GM23338 (cell line): ENCODE results near the gene REG1A. TPM values are rescaled to one million over a fixed set of nuclear protein-coding genes. Genes with fewer than 3 reads are reported as not detected.

ENCODE experiments used
- ATAC-seq: fragments of 200-7000 bp; cut with Tn5 transposase; 3 replicates; pipeline ENCODE4 v1.9.1; 2020
- DNase-seq: peaks from one replicate; pipeline ENCODE4 v3.0.0-alpha.2; 2015; ENCODE audit warnings: low spot score
- H2AFZ ChIP-seq: fragments of 200-600 bp; sonication (generic); 2 replicates; pipeline ENCODE4 v1.8.0; 2016; ENCODE audit warnings: antibody characterized with exemption, mild to moderate bottlenecking, moderate library complexity
- H3F3A ChIP-seq: fragments of 200-600 bp; sonication (generic); replicated peaks from 2 replicates; pipeline ENCODE4 v1.8.0; 2017; ENCODE audit warnings: antibody characterized with exemption, mixed run types, low read depth
- H3K27ac ChIP-seq: fragments of 200-600 bp; sonication (generic); 2 replicates; pipeline ENCODE4 v1.6.1; 2016; ENCODE audit warnings: low read depth
- H3K27me3 ChIP-seq: fragments of 200-600 bp; sonication (generic); 2 replicates; pipeline ENCODE4 v1.8.0; 2016; ENCODE audit warnings: mild to moderate bottlenecking, mixed run types, moderate library complexity; ENCODE audit not compliant: insufficient read depth
- H3K36me3 ChIP-seq: fragments of 200-600 bp; sonication (generic); 2 replicates; pipeline ENCODE4 v1.8.0; 2016; ENCODE audit warnings: mild to moderate bottlenecking; ENCODE audit not compliant: insufficient read depth
- H3K4me1 ChIP-seq: fragments of 200-600 bp; sonication (generic); 2 replicates; pipeline ENCODE4 v1.8.0; 2016; ENCODE audit warnings: mild to moderate bottlenecking, moderate library complexity; ENCODE audit not compliant: insufficient read depth
- H3K4me2 ChIP-seq: fragments of 200-600 bp; sonication (generic); 2 replicates; pipeline ENCODE4 v1.7.1; 2017; ENCODE audit warnings: mixed run types
- H3K4me3 ChIP-seq: fragments of 200-600 bp; sonication (generic); 2 replicates; pipeline ENCODE4 v1.6.1; 2016; ENCODE audit warnings: mixed run types
- H3K79me2 ChIP-seq: fragments of 200-600 bp; sonication (generic); replicated peaks from 2 replicates; pipeline ENCODE4 v1.8.0; 2017; ENCODE audit warnings: mild to moderate bottlenecking; ENCODE audit not compliant: insufficient read depth
- H3K9me2 ChIP-seq: fragments of 200-600 bp; sonication (generic); 2 replicates; pipeline ENCODE4 v1.8.0; 2017; ENCODE audit not compliant: insufficient read depth
- H4K20me1 ChIP-seq: fragments of 200-600 bp; sonication (generic); replicated peaks from 2 replicates; pipeline ENCODE4 v1.8.0; 2017; ENCODE audit warnings: mild to moderate bottlenecking; ENCODE audit not compliant: insufficient read depth
- H3K27ac Mint-ChIP-seq: 2 replicates; pipeline ENCODE4 v1.8.0; 2020; ENCODE audit warnings: inconsistent platforms, mild to moderate bottlenecking, moderate library complexity, mixed read lengths
- H3K27me3 Mint-ChIP-seq: 3 replicates; pipeline ENCODE4 v1.8.0; 2022; ENCODE audit warnings: low read depth, mild to moderate bottlenecking, moderate library complexity, mixed read lengths, inconsistent platforms; ENCODE audit not compliant: insufficient read depth, poor library complexity
- H3K36me3 Mint-ChIP-seq: 3 replicates; pipeline ENCODE4 v1.8.0; 2021; ENCODE audit warnings: low read depth, mild to moderate bottlenecking, inconsistent platforms, moderate library complexity, mixed read lengths
- H3K4me1 Mint-ChIP-seq: 3 replicates; pipeline ENCODE4 v1.8.0; 2020; ENCODE audit warnings: mild to moderate bottlenecking, inconsistent platforms, mixed read lengths
- H3K4me3 Mint-ChIP-seq: 3 replicates; pipeline ENCODE4 v1.8.0; 2021; ENCODE audit warnings: moderate library complexity, mild to moderate bottlenecking, inconsistent platforms, mixed read lengths
- H3K9me3 Mint-ChIP-seq: 3 replicates; pipeline ENCODE4 v1.8.0; 2020; ENCODE audit warnings: moderate library complexity, mild to moderate bottlenecking, inconsistent platforms, mixed read lengths
- CTCF ChIP-seq, 2 experiments: fragments of 200-600 bp in 1 of 2; sonication (generic) in 1 of 2; conservative IDR thresholded peaks; 2 replicates each; pipeline versions ENCODE4 v1.5.1 to v1.6.1; 2016 to 2017; ENCODE audit warnings: antibody characterized with exemption in 2 of 2, low read depth in 2 of 2, mild to moderate bottlenecking in 2 of 2, moderate library complexity in 1 of 2
- ETS1 ChIP-seq: IDR thresholded peaks from 2 replicates; pipeline ENCODE4 v1.6.1; 2016; ENCODE audit warnings: antibody characterized with exemption
- JUNB ChIP-seq: IDR thresholded peaks from one replicate; pipeline ENCODE4 v1.6.1; 2016; ENCODE audit warnings: antibody characterized with exemption; ENCODE audit not compliant: unreplicated experiment
- NANOG ChIP-seq: IDR thresholded peaks from 2 replicates; pipeline ENCODE4 v1.6.1; 2016; ENCODE audit warnings: antibody characterized with exemption, borderline replicate concordance
- POLR2AphosphoS5 ChIP-seq: IDR thresholded peaks from 2 replicates; pipeline ENCODE4 v1.6.1; 2016; ENCODE audit warnings: antibody characterized with exemption, low read depth
- ZNF114 ChIP-seq: fragments of 250-450 bp; sonication (Bioruptor Pico); IDR thresholded peaks from 2 replicates; pipeline ENCODE4 v1.5.0; 2020; ENCODE audit warnings: mild to moderate bottlenecking, moderate library complexity
- ZNF462 ChIP-seq: fragments of 250-450 bp; sonication (Bioruptor Pico); IDR thresholded peaks from 2 replicates; pipeline ENCODE4 v1.5.0; 2020; ENCODE audit warnings: mild to moderate bottlenecking, moderate library complexity
- polyA plus RNA-seq: library from polyadenylated mRNA; unstranded; fragments of >200 nt; fragmentation: Nextera tagmentation; extraction: Ambion mirVana; gene quantifications from 2 replicates; pipeline ENCODE4 v1.2.1, GENCODE V29; 2016
- total RNA-seq: library from RNA; depleted of rRNA; stranded (reverse); fragments of >200 nt; shearing (Covaris generic); gene quantifications from 2 replicates; pipeline ENCODE4 v1.2.3, GENCODE V29; 2014

Gene REG1A
- total and polyA plus RNA-seq, 2 experiments from 2014 or later, result not detected

- no peak for TF ChIP-seq ZNF462
Observed at GRCh38 chr2:79159653-79160052, 39.4 kb downstream of the REG1A start, which contains the start of gene REG3A (continued).

- ATAC-seq (no peak), DNase-seq (no peak)
- Histone ChIP-seq H3K4me1 (no peaks in the 10 kb centered on the region), H3K36me3 (no peaks in the 10 kb centered on the region), H3K79me2 (no peaks in the 10 kb centered on the region), H3K9me2 (peaks cover 12% of the 10 kb centered on the region), H2AFZ (no peak overlapping the region), H3K27ac (no peak overlapping the region), H3K27me3 (no peaks in the 10 kb centered on the region), H3K4me3 (no peak overlapping the region), H4K20me1 (no peaks in the 10 kb centered on the region), H3K4me2 (no peak overlapping the region), H3F3A (no peaks in the 10 kb centered on the region)
- Mint-ChIP-seq H3K9me3 (no peaks in the 10 kb centered on the region; the same call in 2 of the 3 replicates), H3K27ac (no peak overlapping the region), H3K36me3 (no peaks in the 10 kb centered on the region), H3K27me3 (peaks cover 2% of the 10 kb centered on the region), H3K4me1 (no peaks in the 10 kb centered on the region), H3K4me3 (no peak overlapping the region)
- TF ChIP-seq JUNB (no peak), ETS1 (no peak), ZNF114 (CRISPR knock-in tag) (no peak), CTCF (conservative IDR thresholded peaks at IDR 0.05; ENCODE audit: low read depth in 2 of 2) (no peak), NANOG (no peak), ZNF462 (no peak), POLR2AphosphoS5 (no peak)
Observed at GRCh38 chr2:79162132-79162531, 41.8 kb downstream of the REG1A start.
